Measurements from ENCODE around the gene NBEAL2.

NBEAL2 gene

DNA sequence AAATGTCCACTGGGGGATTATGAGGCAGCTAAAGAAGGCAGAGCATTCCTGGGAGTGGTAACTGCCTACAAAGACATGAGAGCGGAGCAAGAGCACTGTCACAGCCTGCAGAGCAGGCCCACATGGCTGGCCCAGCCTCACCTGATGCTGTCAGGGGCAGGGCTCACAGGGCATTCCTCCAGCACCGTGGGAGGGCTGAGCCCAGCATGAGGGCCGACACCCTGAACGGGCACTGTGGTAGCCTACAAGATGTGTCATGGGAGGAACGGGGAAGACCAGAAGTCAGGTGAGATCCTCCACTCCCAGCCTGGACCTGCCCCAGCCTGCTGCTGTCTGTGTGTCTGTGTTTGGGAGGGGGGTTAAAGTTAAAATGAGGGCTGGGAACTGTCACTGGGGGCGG is 33.0 kb upstream of the NBEAL2 start:
- H3K79me2 ChIP-seq (ENCODE audit: insufficient read depth, low read length) = peaks cover 85% of the 10 kb centered on the region
- no peak overlapping the region for H3K27ac ChIP-seq (ENCODE audit: low read depth, low read length, poor library complexity, severe bottlenecking)
- H3K9me3 ChIP-seq (ENCODE audit: low read length) = no peaks in the 10 kb centered on the region
- no peak overlapping the region for H3K9ac ChIP-seq (ENCODE audit: low read length)
- TF ChIP-seq, protein P1, sequence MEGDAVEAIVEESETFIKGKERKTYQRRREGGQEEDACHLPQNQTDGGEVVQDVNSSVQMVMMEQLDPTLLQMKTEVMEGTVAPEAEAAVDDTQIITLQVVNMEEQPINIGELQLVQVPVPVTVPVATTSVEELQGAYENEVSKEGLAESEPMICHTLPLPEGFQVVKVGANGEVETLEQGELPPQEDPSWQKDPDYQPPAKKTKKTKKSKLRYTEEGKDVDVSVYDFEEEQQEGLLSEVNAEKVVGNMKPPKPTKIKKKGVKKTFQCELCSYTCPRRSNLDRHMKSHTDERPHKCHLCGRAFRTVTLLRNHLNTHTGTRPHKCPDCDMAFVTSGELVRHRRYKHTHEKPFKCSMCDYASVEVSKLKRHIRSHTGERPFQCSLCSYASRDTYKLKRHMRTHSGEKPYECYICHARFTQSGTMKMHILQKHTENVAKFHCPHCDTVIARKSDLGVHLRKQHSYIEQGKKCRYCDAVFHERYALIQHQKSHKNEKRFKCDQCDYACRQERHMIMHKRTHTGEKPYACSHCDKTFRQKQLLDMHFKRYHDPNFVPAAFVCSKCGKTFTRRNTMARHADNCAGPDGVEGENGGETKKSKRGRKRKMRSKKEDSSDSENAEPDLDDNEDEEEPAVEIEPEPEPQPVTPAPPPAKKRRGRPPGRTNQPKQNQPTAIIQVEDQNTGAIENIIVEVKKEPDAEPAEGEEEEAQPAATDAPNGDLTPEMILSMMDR (IDR thresholded peaks at IDR 0.05; ENCODE audit: low read length) = no peak
- no peak for TF ChIP-seq EZH2 (IDR thresholded peaks at IDR 0.05; ENCODE audit: borderline replicate concordance, low read length)
- no peaks in the 10 kb centered on the region for H3K9me2 ChIP-seq (ENCODE audit: low read depth, low read length)
- H3K36me3 ChIP-seq (ENCODE audit: insufficient read depth, low read length) = peaks cover 53% of the 10 kb centered on the region; the same call in 1 of the 2 replicates
- no peak overlapping the region for H3K4me2 ChIP-seq (ENCODE audit: low read length)
- no peak overlapping the region for H2AFZ ChIP-seq (ENCODE audit: low read length)
- H3K27me3 ChIP-seq (ENCODE audit: insufficient read depth, low read length) = no peaks in the 10 kb centered on the region
- no peaks in the 10 kb centered on the region for H4K20me1 ChIP-seq (ENCODE audit: insufficient read depth, low read length)
- no peaks in the 10 kb centered on the region for H3F3A ChIP-seq (ENCODE audit: insufficient read depth, low read length)
- H3K4me3 ChIP-seq (ENCODE audit: low read depth, low read length, poor library complexity, severe bottlenecking) = no peak overlapping the region
- H3K4me1 ChIP-seq (ENCODE audit: insufficient read depth, low read length, severe bottlenecking) = peaks cover 14% of the 10 kb centered on the region

DNA sequence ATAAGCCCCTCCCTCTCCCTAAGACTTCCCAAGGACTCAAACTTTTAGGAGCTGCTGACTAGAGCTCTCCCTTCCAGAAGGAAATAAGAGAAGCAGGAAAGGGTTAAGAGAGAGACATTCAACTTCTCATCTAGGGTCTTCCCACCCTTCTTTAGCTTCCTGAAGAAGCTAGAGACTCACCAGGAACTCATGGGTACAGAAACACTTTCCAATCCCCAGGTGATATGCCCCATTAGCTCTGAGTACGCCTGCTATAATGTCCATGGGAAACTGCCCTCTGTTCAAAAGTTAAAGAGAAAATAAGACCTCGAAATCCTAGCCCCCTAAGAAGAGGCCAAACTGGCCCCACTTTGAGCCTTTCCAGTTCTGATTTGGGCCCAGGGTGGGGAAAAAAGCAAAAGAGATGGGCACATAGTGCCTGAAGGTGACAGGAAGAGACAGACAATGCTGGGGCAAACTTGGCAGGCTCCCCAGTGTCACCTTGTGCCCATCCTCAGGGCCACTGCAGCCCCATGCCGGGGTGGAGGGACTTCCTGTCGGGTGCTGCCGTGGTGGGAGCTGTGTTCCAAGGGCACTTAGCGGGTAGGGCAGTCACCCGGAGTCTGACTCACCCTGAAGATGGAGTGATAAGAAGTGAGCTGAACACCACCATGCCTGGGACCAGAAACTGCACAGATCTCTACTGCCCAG is 32.5 kb upstream of the NBEAL2 start:
- Histone ChIP-seq H3K9me2 (ENCODE audit: low read depth, low read length) (no peaks in the 10 kb centered on the region), H3K4me2 (ENCODE audit: low read length) (no peak overlapping the region), H3K9me3 (ENCODE audit: low read length) (no peaks in the 10 kb centered on the region), H3K36me3 (ENCODE audit: insufficient read depth, low read length) (peaks cover 50% of the 10 kb centered on the region; the same call in 1 of the 2 replicates), H3K79me2 (ENCODE audit: insufficient read depth, low read length) (peaks cover 89% of the 10 kb centered on the region), H2AFZ (ENCODE audit: low read length) (no peak overlapping the region), H3F3A (ENCODE audit: insufficient read depth, low read length) (no peaks in the 10 kb centered on the region), H3K9ac (ENCODE audit: low read length) (no peak overlapping the region), H4K20me1 (ENCODE audit: insufficient read depth, low read length) (no peaks in the 10 kb centered on the region), H3K27me3 (ENCODE audit: insufficient read depth, low read length) (no peaks in the 10 kb centered on the region), H3K27ac (ENCODE audit: low read depth, low read length, poor library complexity, severe bottlenecking) (no peak overlapping the region), H3K4me1 (ENCODE audit: insufficient read depth, low read length, severe bottlenecking) (peaks cover 14% of the 10 kb centered on the region), H3K4me3 (ENCODE audit: low read depth, low read length, poor library complexity, severe bottlenecking) (no peak overlapping the region)
- no peak for TF ChIP-seq EZH2 (IDR thresholded peaks at IDR 0.05; ENCODE audit: borderline replicate concordance, low read length)
- TF ChIP-seq, protein P1 (IDR thresholded peaks at IDR 0.05; ENCODE audit: low read length) = no peak

DNA sequence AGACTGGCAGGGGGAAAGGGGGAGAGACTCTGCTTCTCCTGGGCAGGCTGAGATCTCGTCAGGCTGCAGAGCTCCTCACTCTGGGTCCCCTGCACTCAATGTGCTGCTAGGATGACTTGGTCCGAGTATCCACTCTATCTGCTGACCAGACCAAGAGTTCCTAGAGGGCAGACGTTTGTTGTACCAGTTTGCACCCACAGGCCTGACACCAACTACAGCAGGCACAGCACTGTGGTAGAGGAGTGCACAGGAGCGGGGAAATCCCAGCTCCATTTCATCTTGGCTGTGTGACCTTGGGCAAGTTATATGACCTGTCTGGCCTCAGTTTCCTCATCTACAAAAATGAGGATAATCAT is 31.9 kb upstream of the NBEAL2 start:
- Histone ChIP-seq H2AFZ (ENCODE audit: low read length) (no peak overlapping the region), H4K20me1 (ENCODE audit: insufficient read depth, low read length) (no peaks in the 10 kb centered on the region), H3K9me2 (ENCODE audit: low read depth, low read length) (no peaks in the 10 kb centered on the region), H3K36me3 (ENCODE audit: insufficient read depth, low read length) (peaks cover 48% of the 10 kb centered on the region; the same call in 1 of the 2 replicates), H3K9me3 (ENCODE audit: low read length) (no peaks in the 10 kb centered on the region), H3K4me2 (ENCODE audit: low read length) (no peak overlapping the region), H3K27ac (ENCODE audit: low read depth, low read length, poor library complexity, severe bottlenecking) (no peak overlapping the region), H3K79me2 (ENCODE audit: insufficient read depth, low read length) (peaks cover 91% of the 10 kb centered on the region), H3K4me3 (ENCODE audit: low read depth, low read length, poor library complexity, severe bottlenecking) (no peak overlapping the region), H3F3A (ENCODE audit: insufficient read depth, low read length) (no peaks in the 10 kb centered on the region), H3K4me1 (ENCODE audit: insufficient read depth, low read length, severe bottlenecking) (peaks cover 19% of the 10 kb centered on the region), H3K27me3 (ENCODE audit: insufficient read depth, low read length) (no peaks in the 10 kb centered on the region), H3K9ac (ENCODE audit: low read length) (no peak overlapping the region)
- no peak for TF ChIP-seq EZH2 (IDR thresholded peaks at IDR 0.05; ENCODE audit: borderline replicate concordance, low read length)
- TF ChIP-seq, protein P1 (IDR thresholded peaks at IDR 0.05; ENCODE audit: low read length) = no peak
